ENCODE results near the gene SOX9. TPM values are rescaled to one million over a fixed set of nuclear protein-coding genes. Genes with fewer than 3 reads are reported as not detected.

The SOX9 gene
- total and polyA plus RNA-seq, 4 donors: 0.42 to 1.7 (median 0.99) TPM

GRCh38 chr17:72092710-72093322, 28.0 kb upstream of the SOX9 start (continued):
- TF ChIP-seq GABPA (IDR thresholded peaks at IDR 0.05 in 1 of 2, conservative IDR thresholded peaks at IDR 0.05 in 1 of 2): no peak
- peak; percentile 77 for TF ChIP-seq MAX (IDR thresholded peaks at IDR 0.05)

- H3K4me1 ChIP-seq (ENCODE audit: control insufficient read depth in 4 of 4, insufficient read depth in 4 of 4, low read length in 3 of 4): peaks cover 2 to 16% (median 9%) of the 10 kb centered on the region in 4 donors
- 90% methylated on average over 3 of the region's 3 CpGs for WGBS
- no peak for DNase-seq (ENCODE audit: low spot score)
- H3K9me3 ChIP-seq (ENCODE audit: control insufficient read depth in 4 of 4, low read length in 3 of 4): no peaks in the 10 kb centered on the region
- no peaks in the 10 kb centered on the region for H3K27me3 ChIP-seq (ENCODE audit: control insufficient read depth in 4 of 4, insufficient read depth in 4 of 4, low read length in 3 of 4)
- H3K4me3 ChIP-seq (ENCODE audit: low read depth in 1 of 3, low read length in 3 of 3): no peak overlapping the region
- no peaks in the 10 kb centered on the region for H3K36me3 ChIP-seq (ENCODE audit: control insufficient read depth in 4 of 4, insufficient read depth in 3 of 4, low read depth in 1 of 4, low read length in 3 of 4)
- no peak overlapping the region for H3K27ac ChIP-seq (ENCODE audit: low read depth in 1 of 2, low read length in 2 of 2)
- no peak overlapping the region for H3K9ac ChIP-seq (ENCODE audit: low read depth in 1 of 2, low read length in 2 of 2)
- TF ChIP-seq MAX (IDR thresholded peaks at IDR 0.05): no peak
- no peak for TF ChIP-seq HNF4G (IDR thresholded peaks at IDR 0.05)
- no peak for TF ChIP-seq CTCF (IDR thresholded peaks at IDR 0.05; ENCODE audit: low read depth, low read length, missing input control)
- TF ChIP-seq FOXA1 (IDR thresholded peaks at IDR 0.05): no peak
- TF ChIP-seq SP1 (IDR thresholded peaks at IDR 0.05): no peak
- no peak for TF ChIP-seq RXRA (IDR thresholded peaks at IDR 0.05)
- no peak for TF ChIP-seq NR2F2 (IDR thresholded peaks at IDR 0.05)
- no peak for TF ChIP-seq GABPA (IDR thresholded peaks at IDR 0.05 in 1 of 2, conservative IDR thresholded peaks at IDR 0.05 in 1 of 2)
- no peak for TF ChIP-seq ZBTB33 (IDR thresholded peaks at IDR 0.05)
- no peak for TF ChIP-seq RAD21 (IDR thresholded peaks at IDR 0.05)
- TF ChIP-seq TAF1 (conservative IDR thresholded peaks at IDR 0.05): no peak
- TF ChIP-seq HNF4A (conservative IDR thresholded peaks at IDR 0.05): no peak
- no peak for TF ChIP-seq JUND (IDR thresholded peaks at IDR 0.05)
- TF ChIP-seq ATF3 (IDR thresholded peaks at IDR 0.05): no peak
- TF ChIP-seq REST (IDR thresholded peaks at IDR 0.05): no peak
- no peak for TF ChIP-seq YY1 (IDR thresholded peaks at IDR 0.05)
These were observed 27.1 kb upstream of the SOX9 start for GRCh38 chr17:72093707-72094106.
